ENCODE data around the gene CAND1. TPM values are rescaled to one million over a fixed set of nuclear protein-coding genes. Genes with fewer than 3 reads are reported as not detected.

The CAND1 gene
- total and polyA plus RNA-seq, 9 of the 15 experiments (the other 6 are each of a cell fraction or from before 2014, with no cell fraction given): 24.0 to 167 (median 77.5) TPM

GRCh38 chr12:67326637-67327036, 57.5 kb downstream of the CAND1 start (continued):
- no peak for TF ChIP-seq E2F5 (CRISPR knock-in tag; IDR thresholded peaks at IDR 0.05)
- no peak for TF ChIP-seq MLX (CRISPR knock-in tag; conservative IDR thresholded peaks at IDR 0.05)
- TF ChIP-seq NFXL1 (CRISPR knock-in tag; IDR thresholded peaks at IDR 0.05): no peak
- TF ChIP-seq ZNF780A (CRISPR knock-in tag; IDR thresholded peaks at IDR 0.05): no peak
- no peak for TF ChIP-seq BCOR (IDR thresholded peaks at IDR 0.05)
- TF ChIP-seq ARID4B (CRISPR knock-in tag; IDR thresholded peaks at IDR 0.05): no peak
- TF ChIP-seq FOXK2 (conservative IDR thresholded peaks at IDR 0.05 in 1 of 2, IDR thresholded peaks at IDR 0.05 in 1 of 2; ENCODE audit: low read depth in 2 of 2): no peak
- no peak for TF ChIP-seq ZNF407 (IDR thresholded peaks at IDR 0.05; ENCODE audit: low read depth)
- TF ChIP-seq CLOCK (CRISPR knock-in tag; IDR thresholded peaks at IDR 0.05; ENCODE audit: borderline replicate concordance): no peak

All from K562 (cell line).